SK-N-SH (cell line): ENCODE measurements around the gene TSG101.

Experiments
- CHD2 ChIP-seq: fragments of 150-350 bp; IDR thresholded peaks from 2 replicates; pipeline ENCODE4 v1.6.1; 2018; ENCODE audit warnings: low read length; ENCODE audit not compliant: partially characterized antibody
- NRF1 ChIP-seq: IDR thresholded peaks from 2 replicates; pipeline ENCODE4 v1.6.1; 2012; ENCODE audit warnings: low read depth, mild to moderate bottlenecking, low read length
- POLR2AphosphoS5 ChIP-seq: IDR thresholded peaks from 2 replicates; pipeline ENCODE4 v1.6.1; 2012; ENCODE audit warnings: low read depth, low read length
- RAD21 ChIP-seq: IDR thresholded peaks from 2 replicates; pipeline ENCODE4 v1.6.1; 2012; ENCODE audit warnings: mild to moderate bottlenecking, low read length
- RFX5 ChIP-seq: IDR thresholded peaks from 2 replicates; pipeline ENCODE4 v1.6.1; 2012; ENCODE audit warnings: mild to moderate bottlenecking, improper control_type of control experiment, low read length
- SIN3A ChIP-seq: IDR thresholded peaks from 2 replicates; pipeline ENCODE4 v1.6.1; 2012; ENCODE audit warnings: low read depth, mild to moderate bottlenecking, low read length, moderate library complexity, borderline replicate concordance
- TAF1 ChIP-seq: IDR thresholded peaks from 2 replicates; pipeline ENCODE4 v1.6.1; 2012; ENCODE audit warnings: low read depth, mild to moderate bottlenecking, low read length, moderate library complexity, borderline replicate concordance
- TF ChIP-seq, protein P1 (sequence below): fragments of 150-350 bp; IDR thresholded peaks from 2 replicates; pipeline ENCODE4 v1.6.1; 2017; ENCODE audit warnings: antibody characterized with exemption, low read length, low read depth, borderline replicate concordance
- TF ChIP-seq, protein P2 (sequence below): IDR thresholded peaks from 2 replicates; pipeline ENCODE4 v1.6.1; 2012; ENCODE audit warnings: mild to moderate bottlenecking, low read depth, low read length, moderate library complexity

DNA sequence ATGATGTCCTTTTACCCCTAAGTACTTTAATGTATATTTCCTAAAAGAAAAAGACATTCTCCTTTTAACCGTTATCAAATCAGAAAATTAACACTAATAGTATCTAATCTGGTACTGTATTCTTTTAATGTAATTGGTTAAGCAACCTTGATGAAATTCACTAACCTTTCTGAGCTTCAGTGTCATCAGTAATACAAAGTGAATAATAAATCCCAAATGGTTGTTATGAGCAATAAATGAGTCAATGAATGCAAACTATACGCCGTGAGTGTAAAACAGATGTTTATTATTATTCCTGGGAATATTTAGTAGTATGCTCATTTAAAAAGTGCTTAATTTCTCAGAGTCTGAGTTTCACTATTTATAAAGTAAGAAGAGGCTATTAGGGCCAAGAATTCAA lies 40.3 kb upstream of the TSG101 start:
- no peak for TF ChIP-seq NRF1
- TF ChIP-seq, protein P1, sequence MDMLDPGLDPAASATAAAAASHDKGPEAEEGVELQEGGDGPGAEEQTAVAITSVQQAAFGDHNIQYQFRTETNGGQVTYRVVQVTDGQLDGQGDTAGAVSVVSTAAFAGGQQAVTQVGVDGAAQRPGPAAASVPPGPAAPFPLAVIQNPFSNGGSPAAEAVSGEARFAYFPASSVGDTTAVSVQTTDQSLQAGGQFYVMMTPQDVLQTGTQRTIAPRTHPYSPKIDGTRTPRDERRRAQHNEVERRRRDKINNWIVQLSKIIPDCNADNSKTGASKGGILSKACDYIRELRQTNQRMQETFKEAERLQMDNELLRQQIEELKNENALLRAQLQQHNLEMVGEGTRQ = no peak
- no peak for TF ChIP-seq POLR2AphosphoS5
- TF ChIP-seq SIN3A = no peak
- TF ChIP-seq, protein P2, sequence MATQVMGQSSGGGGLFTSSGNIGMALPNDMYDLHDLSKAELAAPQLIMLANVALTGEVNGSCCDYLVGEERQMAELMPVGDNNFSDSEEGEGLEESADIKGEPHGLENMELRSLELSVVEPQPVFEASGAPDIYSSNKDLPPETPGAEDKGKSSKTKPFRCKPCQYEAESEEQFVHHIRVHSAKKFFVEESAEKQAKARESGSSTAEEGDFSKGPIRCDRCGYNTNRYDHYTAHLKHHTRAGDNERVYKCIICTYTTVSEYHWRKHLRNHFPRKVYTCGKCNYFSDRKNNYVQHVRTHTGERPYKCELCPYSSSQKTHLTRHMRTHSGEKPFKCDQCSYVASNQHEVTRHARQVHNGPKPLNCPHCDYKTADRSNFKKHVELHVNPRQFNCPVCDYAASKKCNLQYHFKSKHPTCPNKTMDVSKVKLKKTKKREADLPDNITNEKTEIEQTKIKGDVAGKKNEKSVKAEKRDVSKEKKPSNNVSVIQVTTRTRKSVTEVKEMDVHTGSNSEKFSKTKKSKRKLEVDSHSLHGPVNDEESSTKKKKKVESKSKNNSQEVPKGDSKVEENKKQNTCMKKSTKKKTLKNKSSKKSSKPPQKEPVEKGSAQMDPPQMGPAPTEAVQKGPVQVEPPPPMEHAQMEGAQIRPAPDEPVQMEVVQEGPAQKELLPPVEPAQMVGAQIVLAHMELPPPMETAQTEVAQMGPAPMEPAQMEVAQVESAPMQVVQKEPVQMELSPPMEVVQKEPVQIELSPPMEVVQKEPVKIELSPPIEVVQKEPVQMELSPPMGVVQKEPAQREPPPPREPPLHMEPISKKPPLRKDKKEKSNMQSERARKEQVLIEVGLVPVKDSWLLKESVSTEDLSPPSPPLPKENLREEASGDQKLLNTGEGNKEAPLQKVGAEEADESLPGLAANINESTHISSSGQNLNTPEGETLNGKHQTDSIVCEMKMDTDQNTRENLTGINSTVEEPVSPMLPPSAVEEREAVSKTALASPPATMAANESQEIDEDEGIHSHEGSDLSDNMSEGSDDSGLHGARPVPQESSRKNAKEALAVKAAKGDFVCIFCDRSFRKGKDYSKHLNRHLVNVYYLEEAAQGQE = no peak
- TF ChIP-seq TAF1 = no peak
- TF ChIP-seq RAD21 = no peak
- TF ChIP-seq RFX5 = no peak
- TF ChIP-seq CHD2 = no peak
